PC-3 (cell line): ENCODE results near the gene ENAH.

Source experiments
- CTCF ChIP-seq: fragments of 300-600 bp; sonication (generic); conservative IDR thresholded peaks from 2 replicates; pipeline ENCODE4 v1.5.1; 2017; ENCODE audit warnings: antibody characterized with exemption, low read depth, mild to moderate bottlenecking, low read length
- EZH2 ChIP-seq: fragments of 300-600 bp; sonication (generic); IDR thresholded peaks from one replicate; pipeline ENCODE4 v1.6.1; 2017; ENCODE audit warnings: antibody characterized with exemption, mild to moderate bottlenecking, low read length; ENCODE audit not compliant: unreplicated experiment

- TF ChIP-seq CTCF (no peak), EZH2 (no peak)
Observed at GRCh38 chr1:225637651-225638199, 15.2 kb downstream of the ENAH start.
